CD4-positive, alpha-beta T cell treated with Interleukin-6 at 100 ng/mL for 8 hours (primary cell): ENCODE data around the gene MAP7D3.
A peak's percentile ranks its signal among the peaks of the same experiment; 100 is the strongest.
"Not testable (repeated sequence)": the region's sequence is repeated elsewhere in the genome, so short reads cannot be mapped to it uniquely, and the experiment has no call there.

Source experiments
- DNase-seq: peaks from one replicate; pipeline ENCODE4 v3.0.0-alpha.2; 2020; ENCODE audit warnings: mixed read lengths, low spot score

The MAP7D3 gene

GRCh38 chrX:136250191-136251040 lies 784 bp downstream of the MAP7D3 start:
- no peak for DNase-seq

DNA sequence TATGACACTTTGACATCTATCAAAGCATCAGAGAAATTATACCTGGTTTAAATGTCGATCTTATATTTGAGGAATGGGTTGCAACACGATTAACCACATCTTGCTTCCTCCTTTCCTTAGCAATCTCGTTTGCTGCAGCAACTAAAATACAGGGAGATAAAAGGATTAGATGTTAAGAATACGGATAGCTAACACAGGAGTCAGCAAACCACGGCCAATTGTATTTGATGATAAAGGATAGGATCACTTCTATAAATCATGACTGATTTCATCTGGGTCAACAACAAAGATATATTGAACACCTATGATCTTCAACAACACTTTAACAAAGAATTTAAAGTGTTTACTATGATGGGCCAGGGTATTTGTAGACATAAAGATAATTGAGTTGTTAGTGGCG lies 5.0 kb downstream of the MAP7D3 start:
- DNase-seq: no peak

DNA sequence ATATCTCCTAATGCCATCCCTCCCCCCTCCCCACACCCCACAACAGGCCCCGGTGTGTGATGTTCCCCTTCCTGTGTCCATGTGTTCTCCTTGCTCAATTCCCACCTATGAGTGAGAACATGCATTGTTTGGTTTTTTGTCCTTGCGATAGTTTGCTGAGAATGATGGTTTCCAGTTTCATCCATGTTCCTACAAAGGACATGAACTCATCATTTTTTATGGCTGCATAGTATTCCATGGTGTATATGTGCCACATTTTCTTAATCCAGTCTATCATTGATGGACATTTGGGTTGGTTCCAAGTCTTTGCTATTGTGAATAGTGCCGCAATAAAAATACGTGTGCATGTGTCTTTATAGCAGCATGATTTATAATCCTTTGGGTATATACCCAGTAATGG lies 13.4 kb downstream of the MAP7D3 start:
- not testable (repeated sequence) for DNase-seq

GRCh38 chrX:136237074-136237473 lies 14.1 kb downstream of the MAP7D3 start:
- no peak for DNase-seq

- DNase-seq: no peak
These were observed 22.4 kb downstream of the MAP7D3 start for GRCh38 chrX:136228839-136229207.

DNA sequence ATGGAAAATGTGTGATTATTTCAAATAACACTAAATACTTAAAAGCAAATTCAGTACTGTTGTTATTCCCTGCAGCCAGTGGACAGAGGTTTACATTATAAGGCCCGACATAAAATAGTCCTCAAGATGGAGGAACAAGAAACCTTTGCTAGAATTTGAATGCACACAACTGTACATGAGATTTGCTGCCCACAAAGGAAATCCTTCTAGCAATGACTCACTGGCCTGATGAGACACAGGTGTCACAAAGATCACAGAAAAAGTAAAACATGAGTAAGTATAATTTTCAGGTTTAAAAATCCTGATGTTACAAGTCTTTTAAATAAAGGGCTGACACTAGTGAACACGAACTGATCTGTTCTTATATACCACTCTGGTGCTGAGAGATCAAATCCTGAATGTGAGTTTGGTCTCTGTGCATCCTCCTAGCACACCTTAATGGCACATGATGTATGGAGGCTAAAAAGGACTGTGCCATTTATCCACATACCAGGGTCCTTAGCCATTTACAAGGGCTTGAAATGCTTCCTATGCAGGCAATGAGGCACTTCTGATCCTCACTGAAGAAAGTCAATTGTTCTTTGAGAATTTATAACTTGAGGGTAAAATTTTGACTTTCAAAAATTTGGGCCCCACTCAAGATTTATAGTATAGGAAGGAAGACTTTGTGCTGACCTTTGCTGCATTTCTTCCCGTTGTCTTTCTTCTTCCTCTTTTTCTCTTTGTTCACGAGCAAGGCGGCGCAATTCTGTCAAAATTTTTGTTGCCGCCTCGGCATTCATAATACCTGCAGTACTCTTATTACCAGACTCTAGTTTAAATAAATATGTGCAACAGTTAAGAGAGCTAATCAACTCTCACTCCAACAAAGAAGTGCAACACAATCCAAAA lies 23.0 kb downstream of the MAP7D3 start:
- DNase-seq: peak; percentile 35

GRCh38 chrX:136227074-136227473 lies 24.1 kb downstream of the MAP7D3 start:
- no peak for DNase-seq

GRCh38 chrX:136221851-136222513 lies 29.2 kb downstream of the MAP7D3 start:
- no peak for DNase-seq

GRCh38 chrX:136220951-136221350 lies 30.2 kb downstream of the MAP7D3 start:
- DNase-seq: no peak

- DNase-seq: no peak
These were observed 30.7 kb downstream of the MAP7D3 start for GRCh38 chrX:136220540-136220939.

GRCh38 chrX:136219893-136220292 lies 31.3 kb downstream of the MAP7D3 start:
- no peak for DNase-seq

DNA sequence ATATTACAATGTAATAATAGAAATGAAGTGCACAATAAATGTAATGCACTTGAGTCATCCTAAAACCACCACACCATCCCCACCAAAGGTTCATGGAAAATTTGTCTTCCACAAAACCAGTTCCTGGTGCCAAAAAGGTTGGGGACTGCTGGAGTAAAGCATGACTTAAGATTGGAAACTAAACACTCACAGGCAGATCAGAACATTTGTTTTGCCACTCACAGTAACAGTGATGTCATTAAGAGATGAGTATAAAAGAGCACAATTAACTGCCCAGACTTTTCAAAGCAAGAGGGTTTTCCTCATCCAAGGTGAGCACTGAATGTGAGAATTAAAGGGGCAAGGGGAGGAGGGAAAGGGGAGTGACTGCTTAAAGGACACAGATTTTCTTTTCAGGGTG lies 35.6 kb downstream of the MAP7D3 start:
- no peak for DNase-seq

DNA sequence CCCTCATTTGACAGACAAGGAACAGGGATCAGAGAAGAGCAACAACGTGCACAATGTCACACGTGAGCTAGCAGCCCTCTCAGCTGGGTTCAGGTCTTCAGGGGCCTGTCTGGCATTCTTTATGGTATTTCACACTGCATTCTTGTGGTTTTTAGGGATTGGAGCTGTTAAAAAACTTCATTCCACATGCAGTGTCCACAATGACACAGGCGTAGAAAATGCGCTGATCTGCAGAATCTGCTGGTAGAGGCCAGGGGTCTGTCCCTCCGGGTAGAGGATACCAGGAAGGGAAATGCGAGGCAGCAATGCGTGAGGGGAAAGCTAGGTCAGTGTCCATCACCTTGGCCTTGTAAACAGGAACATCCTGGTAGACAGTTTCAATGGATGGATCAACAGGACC lies 36.6 kb downstream of the MAP7D3 start:
- no peak for DNase-seq

DNA sequence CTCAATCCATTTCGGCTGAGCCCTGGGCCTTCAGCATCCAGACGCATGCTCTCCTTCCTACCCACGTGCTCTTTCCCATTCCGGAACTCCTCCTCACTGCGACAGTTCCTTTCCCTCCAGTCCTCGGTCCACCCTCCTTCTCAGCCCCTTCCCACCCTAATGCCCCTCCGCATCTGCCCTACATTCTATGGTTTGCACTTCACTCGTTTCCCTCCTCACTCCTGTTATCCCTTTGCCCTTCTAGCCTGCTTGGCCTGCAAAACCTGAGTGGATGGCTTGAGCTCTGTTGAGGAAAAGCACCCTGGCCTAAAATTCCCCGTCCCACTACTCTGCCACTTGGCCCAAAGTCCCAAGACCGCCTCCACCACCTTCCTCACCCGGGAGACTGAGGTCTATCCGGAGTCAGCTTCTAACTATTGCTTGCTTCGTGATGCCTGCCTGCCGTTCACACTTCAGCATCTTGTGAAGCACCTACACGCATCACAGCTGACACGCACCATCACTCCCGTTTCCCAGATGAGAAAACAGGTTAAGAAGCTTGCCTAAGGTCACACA lies 38.6 kb downstream of the MAP7D3 start:
- no peak for DNase-seq

- no peak for DNase-seq
These were observed 39.2 kb downstream of the MAP7D3 start for GRCh38 chrX:136211766-136212556.

DNA sequence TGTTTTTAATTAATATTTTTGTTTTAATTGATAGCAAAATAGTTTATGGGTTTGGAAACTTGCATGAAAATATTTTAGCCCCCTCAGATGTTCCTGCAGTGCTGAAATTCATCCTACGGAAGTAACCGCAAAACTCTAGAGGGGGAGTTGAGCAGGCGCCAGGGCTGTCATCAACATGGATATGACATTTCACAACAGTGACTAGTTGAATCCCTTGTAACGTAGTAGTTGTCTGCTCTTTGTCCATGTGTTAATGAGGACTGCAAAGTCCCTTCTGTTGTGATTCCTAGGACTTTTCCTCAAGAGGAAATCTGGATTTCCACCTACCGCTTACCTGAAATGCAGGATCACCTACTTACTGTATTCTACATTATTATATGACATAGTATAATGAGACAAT lies 40.4 kb downstream of the MAP7D3 start:
- no peak for DNase-seq

GRCh38 chrX:136210243-136210642 lies 41.0 kb downstream of the MAP7D3 start:
- DNase-seq: no peak

- no peak for DNase-seq
These were observed 41.4 kb downstream of the MAP7D3 start for GRCh38 chrX:136209751-136210150.

DNA sequence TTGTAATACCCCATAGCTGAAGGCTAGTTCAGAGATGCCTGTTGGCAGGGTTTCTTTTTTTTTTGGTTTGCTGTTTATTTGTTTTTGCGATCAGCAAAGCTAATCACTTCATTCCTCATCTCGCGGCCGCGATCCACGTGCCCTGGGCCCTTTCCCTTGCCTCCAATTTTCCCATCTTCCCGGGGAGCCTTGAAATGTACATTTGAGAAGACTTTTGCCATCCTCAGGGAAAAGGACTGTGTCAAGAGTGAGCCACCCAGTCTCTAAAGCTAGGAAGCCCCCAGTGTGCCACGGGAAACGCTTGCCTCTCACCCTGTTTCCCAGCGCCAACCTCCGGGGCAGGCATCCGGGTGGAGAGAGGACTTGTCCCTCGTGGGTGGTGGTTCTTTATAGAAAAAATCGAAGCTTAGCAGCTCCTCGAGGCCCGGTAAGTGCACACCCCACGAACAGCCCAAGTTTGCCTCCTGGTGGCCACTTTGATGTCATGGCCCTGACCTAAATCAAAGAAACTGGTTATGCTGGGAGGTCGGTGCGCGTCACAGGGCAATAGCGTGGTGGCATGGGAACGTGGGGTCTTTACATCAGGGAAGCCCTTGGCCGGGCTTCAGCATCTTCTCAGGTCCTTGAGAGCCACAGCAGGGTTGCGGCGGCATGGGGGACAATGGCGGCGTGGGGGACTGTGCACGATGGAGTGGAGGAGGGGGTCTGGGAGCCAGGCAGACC lies 42.0 kb downstream of the MAP7D3 start:
- peak; percentile 25 for DNase-seq

- no peak for DNase-seq
These were observed 43.7 kb downstream of the MAP7D3 start for GRCh38 chrX:136207546-136207945.

- DNase-seq: no peak
These were observed 44.3 kb downstream of the MAP7D3 start for GRCh38 chrX:136206916-136207315.
